Epithelial cell of proximal tubule (primary cell): Measurements from ENCODE around the gene NCKAP5. TPM values are rescaled to one million over a fixed set of nuclear protein-coding genes. Genes with fewer than 3 reads are reported as not detected.

Source experiments
- DNase-seq: peaks from one replicate; pipeline ENCODE4 v3.0.0-alpha.2; 2011; ENCODE audit warnings: low read depth
- H3K4me3 ChIP-seq: 2 replicates; pipeline ENCODE4 v1.5.1; 2011; ENCODE audit warnings: low read depth, mild to moderate bottlenecking, low read length
- CTCF ChIP-seq: conservative IDR thresholded peaks from 2 replicates; pipeline ENCODE4 v1.5.1; 2012; ENCODE audit warnings: low read depth, mild to moderate bottlenecking, low read length
- total RNA-seq: library from RNA; depleted of rRNA; stranded (reverse); fragments of >200 nt; gene quantifications from 2 replicates; pipeline ENCODE4 v1.2.3, GENCODE V29; 2015

The NCKAP5 gene
- total RNA-seq, 1 donor from 2014 or later: 0.69 TPM

GRCh38 chr2:133026536-133027177 is 541.6 kb downstream of the NCKAP5 start:
- H3K4me3 ChIP-seq: no peak overlapping the region
- no peak for TF ChIP-seq CTCF
- DNase-seq: no peak

- no peak for TF ChIP-seq CTCF
- H3K4me3 ChIP-seq: no peak overlapping the region
- no peak for DNase-seq
These were observed 543.3 kb downstream of the NCKAP5 start for GRCh38 chr2:133025004-133025403.

- H3K4me3 ChIP-seq: no peak overlapping the region
- TF ChIP-seq CTCF: no peak
- peak; percentile 22 for DNase-seq
These were observed 555.2 kb downstream of the NCKAP5 start for GRCh38 chr2:133012847-133013734.

GRCh38 chr2:133004623-133005022 is 563.6 kb downstream of the NCKAP5 start:
- no peak for TF ChIP-seq CTCF

GRCh38 chr2:132999421-132999820 is 568.8 kb downstream of the NCKAP5 start:
- DNase-seq: no peak
- H3K4me3 ChIP-seq: no peak overlapping the region
- TF ChIP-seq CTCF: no peak

More at GRCh38 chr2:133004623-133005022, 563.6 kb downstream of the NCKAP5 start:
- no peak overlapping the region for H3K4me3 ChIP-seq
- no peak for DNase-seq

- no peak for DNase-seq
- no peak overlapping the region for H3K4me3 ChIP-seq
- TF ChIP-seq CTCF: no peak
These were observed 570.0 kb downstream of the NCKAP5 start for GRCh38 chr2:132998221-132998620.
